GDM1 (cell line): Measurements from ENCODE around the gene C2orf78.
"Not testable (repeated sequence)": the region's sequence is repeated elsewhere in the genome, so short reads cannot be mapped to it uniquely, and the experiment has no call there.

Experiments
- DNase-seq: peaks from one replicate; lab custom pipeline; 2025; lab: John Stamatoyannopoulos, UW

C2orf78 gene, protein sequence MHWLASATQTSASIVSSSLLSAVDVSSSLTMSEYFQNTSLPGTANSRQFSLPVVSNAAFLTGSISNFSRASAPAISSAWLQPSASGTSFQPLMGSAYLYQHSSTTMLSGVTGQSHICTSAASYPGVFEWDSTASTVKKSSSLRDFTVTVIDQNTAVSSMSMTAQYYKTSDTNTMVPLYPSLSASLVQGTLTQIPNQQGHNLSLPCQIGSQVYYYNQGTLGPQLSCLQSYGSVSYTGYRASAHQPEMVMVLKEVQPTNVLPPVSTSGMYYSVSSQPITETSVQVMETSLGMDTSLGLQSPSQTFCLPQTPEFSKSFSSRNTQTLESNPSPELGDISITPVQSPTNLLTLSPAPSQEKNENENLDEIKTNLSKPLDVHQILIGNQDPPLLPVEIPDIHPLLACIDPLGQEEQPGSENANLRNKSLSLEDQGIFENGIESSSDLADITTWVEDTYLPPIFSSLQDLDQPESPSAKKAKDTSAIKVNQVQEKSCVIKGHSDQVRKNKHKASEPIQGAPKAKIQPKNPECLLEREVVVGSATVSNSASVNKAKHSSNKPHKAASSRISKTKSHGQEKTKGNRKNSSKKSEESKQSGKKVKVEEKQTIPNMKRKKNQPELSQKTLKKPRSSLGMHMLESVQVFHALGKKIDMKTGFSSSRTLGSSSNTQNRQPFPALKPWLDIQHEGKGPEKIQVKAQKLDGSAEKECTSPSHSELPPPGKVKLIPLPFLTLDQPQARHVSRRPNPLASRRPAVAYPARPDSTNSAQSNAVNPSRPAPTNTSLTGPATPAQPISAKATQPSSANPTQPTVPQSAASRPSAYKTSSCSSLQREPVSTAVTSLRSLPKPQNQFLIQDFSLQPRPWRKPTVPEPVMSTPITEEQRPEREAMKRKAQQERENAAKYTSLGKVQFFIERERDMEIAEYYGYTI

GRCh38 chr2:73783883-73784282 lies at the start of gene C2orf78:
C2orf78 (plus strand) TSS chr2:73784183; CDS start chr2:73784310, 127 bp downstream.
- not testable (repeated sequence) for DNase-seq

DNA sequence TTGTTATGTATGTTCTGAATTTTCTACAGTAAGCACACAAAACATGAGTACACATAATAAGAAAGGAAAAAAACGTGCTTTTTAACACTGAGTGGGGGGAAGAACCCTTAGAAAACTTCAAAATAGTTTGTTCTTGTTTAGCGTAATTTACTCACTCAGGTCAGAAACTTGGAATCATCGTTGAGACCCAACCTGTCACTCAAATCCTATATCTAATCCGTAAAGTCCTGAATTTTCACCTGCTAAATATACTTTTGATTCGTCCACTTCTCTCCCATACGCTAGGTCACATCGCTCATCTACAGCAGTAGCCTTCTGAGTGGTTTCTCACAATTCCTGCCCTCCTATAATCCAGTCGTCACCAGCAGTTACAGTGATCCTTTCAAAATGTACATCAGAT lies 47.6 kb upstream of the C2orf78 start:
- no peak for DNase-seq

- peak; percentile 96 for DNase-seq
These were observed 46.9 kb upstream of the C2orf78 start, which contains the start of gene TPRKB for GRCh38 chr2:73736855-73737779. TPRKB (minus strand) TSS chr2:73737345; CDS start chr2:73734569, 2,776 bp downstream.

GRCh38 chr2:73739101-73739500 lies 44.9 kb upstream of the C2orf78 start:
- DNase-seq = no peak

DNA sequence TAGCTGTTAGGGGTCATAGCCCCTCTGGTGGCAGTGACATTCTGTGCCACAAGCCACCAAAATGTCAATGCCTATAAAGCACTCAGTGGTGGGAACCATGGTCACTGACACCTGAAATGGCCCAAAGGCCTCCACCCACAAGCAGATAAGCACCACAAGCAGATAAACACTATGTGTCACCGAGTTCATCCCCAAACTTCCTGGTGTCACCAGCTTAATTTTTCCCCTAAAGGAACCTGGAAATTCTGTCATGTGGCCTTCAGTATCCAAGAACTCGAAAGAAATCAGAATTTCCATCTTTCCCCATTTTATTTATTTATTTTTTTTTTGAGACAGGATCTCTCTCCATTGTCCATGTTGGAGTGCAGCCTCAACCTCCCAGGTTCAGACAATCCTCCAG lies 43.2 kb upstream of the C2orf78 start:
- no peak for DNase-seq

GRCh38 chr2:73746015-73746876 lies 37.7 kb upstream of the C2orf78 start:
- DNase-seq = no peak

- no peak for DNase-seq
These were observed 37.1 kb upstream of the C2orf78 start for GRCh38 chr2:73746877-73747208.

DNA sequence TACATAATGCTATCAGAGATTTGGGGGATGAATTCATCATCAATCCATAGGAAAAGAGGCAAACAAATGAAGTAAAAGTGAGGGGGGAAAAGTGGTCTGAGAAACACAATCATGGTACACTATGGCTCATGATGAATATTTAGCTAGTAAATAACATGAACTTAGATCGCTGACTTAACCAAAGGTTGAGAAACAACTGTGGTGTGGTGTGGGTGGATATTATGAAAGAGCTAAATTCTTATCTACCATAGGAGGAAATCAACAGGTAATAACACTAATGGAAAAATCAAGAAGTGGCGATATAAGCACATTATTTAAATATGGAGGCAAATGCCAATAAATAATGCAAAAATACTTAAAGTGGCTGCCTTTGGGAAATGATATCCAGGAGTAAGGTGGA lies 34.7 kb upstream of the C2orf78 start:
- DNase-seq = no peak

GRCh38 chr2:73754332-73754731 lies 29.7 kb upstream of the C2orf78 start:
- not testable (repeated sequence) for DNase-seq

DNA sequence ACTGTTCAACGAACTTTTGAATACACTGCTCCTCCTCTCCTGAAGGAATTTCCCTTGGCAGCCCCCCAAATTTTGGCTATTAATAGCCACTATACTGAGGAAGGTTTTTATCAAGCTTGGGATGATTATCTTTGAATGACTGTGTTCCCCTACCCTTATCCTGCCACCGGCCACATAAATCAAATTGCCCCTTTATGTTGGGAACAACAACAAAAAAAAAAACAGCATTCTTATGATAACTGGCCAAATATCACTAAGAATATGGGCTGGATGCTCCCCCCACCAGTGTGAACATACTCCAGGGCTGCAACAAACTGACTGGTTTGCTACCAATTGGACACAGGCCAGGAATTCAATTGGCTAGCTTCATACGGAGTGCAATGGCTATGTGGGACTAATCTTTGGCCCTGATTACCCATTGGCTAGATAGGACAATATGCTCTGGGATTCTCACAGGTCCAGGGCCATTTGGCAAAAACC lies 24.7 kb upstream of the C2orf78 start:
- DNase-seq = no peak

DNA sequence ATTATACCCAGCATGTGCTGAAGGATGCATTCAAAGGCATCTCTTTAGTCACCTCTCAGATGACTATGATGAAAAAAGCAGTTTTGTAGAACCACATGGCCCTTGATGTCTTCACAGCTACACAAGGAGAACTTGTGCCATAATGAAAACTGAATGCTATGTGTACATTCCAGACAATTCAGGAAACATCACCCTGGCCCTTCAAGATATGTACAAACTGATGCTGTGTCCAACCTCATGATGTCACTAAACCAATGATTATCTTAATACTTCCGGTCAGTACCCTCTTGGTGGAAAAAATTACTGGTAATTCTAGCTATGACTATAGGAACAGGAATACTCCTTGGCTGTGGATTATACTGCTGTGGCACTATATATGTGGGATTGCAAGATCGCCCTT lies 24.1 kb upstream of the C2orf78 start:
- no peak for DNase-seq

DNA sequence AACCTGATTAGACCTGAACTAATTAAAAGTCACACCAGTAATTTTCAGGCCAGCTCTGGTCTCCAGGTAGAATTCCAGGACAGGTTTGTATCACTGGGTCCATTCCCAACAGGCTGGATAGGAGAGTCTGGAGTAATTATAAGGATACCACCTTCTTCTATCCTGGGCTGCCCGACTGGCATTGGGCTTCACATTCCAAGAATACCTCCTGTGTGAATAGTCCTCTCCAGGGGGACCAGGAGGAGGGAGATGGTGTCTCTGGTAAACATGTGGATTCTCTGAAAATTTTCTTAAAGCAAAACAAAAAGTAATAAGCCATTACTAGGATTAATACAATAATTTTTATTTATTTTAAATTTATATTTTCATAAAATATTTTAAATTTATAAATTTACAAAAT lies 21.4 kb upstream of the C2orf78 start:
- DNase-seq = no peak

- no peak for DNase-seq
These were observed 19.0 kb upstream of the C2orf78 start for GRCh38 chr2:73764945-73765344.

- DNase-seq = no peak
These were observed 17.6 kb upstream of the C2orf78 start for GRCh38 chr2:73766349-73766748.

- DNase-seq = no peak
These were observed 17.0 kb upstream of the C2orf78 start for GRCh38 chr2:73766994-73767393.

GRCh38 chr2:73770725-73771124 lies 13.3 kb upstream of the C2orf78 start:
- DNase-seq = no peak

- DNase-seq = no peak
These were observed 11.2 kb upstream of the C2orf78 start for GRCh38 chr2:73772819-73773218.

- no peak for DNase-seq
These were observed 7.6 kb upstream of the C2orf78 start for GRCh38 chr2:73776381-73776780.

- no peak for DNase-seq
These were observed 7.0 kb upstream of the C2orf78 start for GRCh38 chr2:73776869-73777519.

GRCh38 chr2:73778867-73779466 lies 5.0 kb upstream of the C2orf78 start:
- not testable (repeated sequence) for DNase-seq
